ENCODE data around the gene PASK. TPM values are rescaled to one million over a fixed set of nuclear protein-coding genes. Genes with fewer than 3 reads are reported as not detected.

The PASK gene
- total RNA-seq, 2 experiments from 2014 or later, result 26.8 to 84.3 TPM

DNA sequence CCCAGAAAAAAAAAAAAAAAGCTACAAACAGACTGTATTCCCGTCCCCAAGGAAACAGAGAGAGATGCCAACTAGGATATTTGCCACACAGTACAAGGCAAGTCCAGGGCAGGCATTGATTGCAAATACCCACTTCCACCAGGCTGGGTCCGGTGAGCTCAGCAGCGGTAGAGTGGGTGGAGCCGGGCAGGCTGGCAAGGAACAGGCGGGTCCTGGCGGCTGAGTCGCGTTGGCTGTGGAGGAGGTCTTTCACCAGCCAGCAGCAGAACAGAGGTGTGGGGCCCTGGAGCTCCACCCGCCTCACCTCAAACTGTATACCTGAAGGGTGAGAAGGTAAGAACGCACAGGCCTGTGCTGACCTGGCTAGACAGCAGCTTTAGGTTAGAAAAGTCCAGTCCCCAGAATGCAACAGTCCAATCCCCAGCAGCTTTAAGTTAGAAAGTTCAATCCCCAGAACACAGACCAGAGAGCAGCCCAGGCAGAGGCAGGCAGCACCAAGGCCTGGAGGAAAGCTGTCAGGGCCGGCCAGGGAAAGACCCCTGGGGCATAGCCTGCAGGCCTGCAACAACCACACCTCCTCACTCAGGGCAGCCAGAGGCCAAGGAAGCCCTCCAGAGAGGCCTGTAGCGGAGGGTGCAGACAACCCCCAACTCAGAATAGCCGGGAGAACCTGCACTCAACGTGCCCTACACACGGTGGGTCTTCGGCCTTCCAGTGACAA is 25.3 kb downstream of the PASK start:
- CTCF ChIA-PET (ENCODE audit: unreplicated experiment), result no interaction called here
- H3K4me2 ChIP-seq (ENCODE audit: low read length), result no peak overlapping the region

DNA sequence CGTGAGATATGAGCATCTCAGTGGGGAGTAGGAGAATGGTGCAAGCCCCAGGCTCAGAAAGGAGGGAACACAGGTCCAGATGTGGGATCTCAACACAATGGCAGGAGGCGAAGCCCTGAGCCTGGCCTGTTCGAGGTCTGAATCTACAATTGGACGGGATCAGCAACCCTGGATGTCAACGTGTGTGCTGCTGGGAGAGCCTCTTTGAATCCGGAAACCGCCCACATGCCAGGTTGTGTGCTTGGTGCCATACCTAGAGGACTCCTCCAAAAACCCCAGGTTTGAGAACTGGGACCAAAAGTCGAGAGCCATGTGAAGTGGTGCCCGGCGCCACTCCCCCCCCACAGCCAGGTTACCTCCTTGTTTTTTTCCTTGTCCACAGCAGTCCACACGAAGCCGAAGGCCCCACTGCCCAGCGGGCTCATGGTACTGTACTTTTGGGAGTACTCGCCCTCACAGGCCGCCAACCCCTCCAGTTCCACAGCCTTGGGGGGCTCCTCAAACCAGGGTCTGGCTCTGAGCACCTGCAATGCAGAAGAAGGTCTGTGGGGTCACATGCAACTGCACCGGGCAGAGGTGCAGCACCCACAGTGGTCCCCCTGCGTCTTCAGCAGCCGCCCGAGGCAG is 26.8 kb downstream of the PASK start:
- BruUV-seq (replicated peaks), result no TSS peak
- H3K36me3 ChIP-seq (ENCODE audit: insufficient read depth, low read length), result peaks cover 53% of the 10 kb centered on the region
- CTCF ChIA-PET (ENCODE audit: unreplicated experiment), result no interaction called here
- no peak overlapping the region for H2AFZ ChIP-seq (ENCODE audit: low read length)
- H3K9me3 ChIP-seq (ENCODE audit: low read length), result 0 out of 2 replicates have a peak, but pooled peaks cover 3% of the 10 kb centered on the region
- H4K20me1 ChIP-seq (ENCODE audit: insufficient read depth, low read length), result no peaks in the 10 kb centered on the region
- H3K4me2 ChIP-seq (ENCODE audit: low read length), result no peak overlapping the region
- H3K9me2 ChIP-seq (ENCODE audit: insufficient read depth, low read length), result no peaks in the 10 kb centered on the region
- TF ChIP-seq EZH2phosphoT487 (IDR thresholded peaks at IDR 0.05; ENCODE audit: borderline replicate concordance, low read depth, low read length), result no peak
- TF ChIP-seq, protein P1, sequence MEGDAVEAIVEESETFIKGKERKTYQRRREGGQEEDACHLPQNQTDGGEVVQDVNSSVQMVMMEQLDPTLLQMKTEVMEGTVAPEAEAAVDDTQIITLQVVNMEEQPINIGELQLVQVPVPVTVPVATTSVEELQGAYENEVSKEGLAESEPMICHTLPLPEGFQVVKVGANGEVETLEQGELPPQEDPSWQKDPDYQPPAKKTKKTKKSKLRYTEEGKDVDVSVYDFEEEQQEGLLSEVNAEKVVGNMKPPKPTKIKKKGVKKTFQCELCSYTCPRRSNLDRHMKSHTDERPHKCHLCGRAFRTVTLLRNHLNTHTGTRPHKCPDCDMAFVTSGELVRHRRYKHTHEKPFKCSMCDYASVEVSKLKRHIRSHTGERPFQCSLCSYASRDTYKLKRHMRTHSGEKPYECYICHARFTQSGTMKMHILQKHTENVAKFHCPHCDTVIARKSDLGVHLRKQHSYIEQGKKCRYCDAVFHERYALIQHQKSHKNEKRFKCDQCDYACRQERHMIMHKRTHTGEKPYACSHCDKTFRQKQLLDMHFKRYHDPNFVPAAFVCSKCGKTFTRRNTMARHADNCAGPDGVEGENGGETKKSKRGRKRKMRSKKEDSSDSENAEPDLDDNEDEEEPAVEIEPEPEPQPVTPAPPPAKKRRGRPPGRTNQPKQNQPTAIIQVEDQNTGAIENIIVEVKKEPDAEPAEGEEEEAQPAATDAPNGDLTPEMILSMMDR (conservative IDR thresholded peaks at IDR 0.05; ENCODE audit: low read length), result no peak
- no peak overlapping the region for H3K27ac ChIP-seq (ENCODE audit: low read depth, low read length, poor library complexity, severe bottlenecking)
- intact Hi-C loops (cut with micrococcal nuclease; ENCODE audit: unreplicated experiment), result no loop called here
- no peak for DNase-seq (ENCODE audit: low spot score)
- POLR2A ChIA-PET, result interaction anchor here (0.7 to 1.0 kb wide), 2 partner anchors 12 to 115 kb away, joined by 3 to 4 read pairs; no protein-coding TSS in a partner anchor
- H3K79me2 ChIP-seq (ENCODE audit: insufficient read depth, low read depth, low read length), result no peaks in the 10 kb centered on the region
- no peaks in the 10 kb centered on the region for H3K4me1 ChIP-seq (ENCODE audit: insufficient read depth, low read length, poor library complexity, severe bottlenecking)
- H3K4me3 ChIP-seq (ENCODE audit: low read depth, low read length, poor library complexity, severe bottlenecking), result no peak overlapping the region

More for the DNA sequence above, 25.3 kb downstream of the PASK start:
- no peak for DNase-seq (ENCODE audit: low spot score)
- H3K79me2 ChIP-seq (ENCODE audit: insufficient read depth, low read depth, low read length), result no peaks in the 10 kb centered on the region
- no peak overlapping the region for H2AFZ ChIP-seq (ENCODE audit: low read length)
- POLR2A ChIA-PET, result no interaction called here
- H4K20me1 ChIP-seq (ENCODE audit: insufficient read depth, low read length), result no peaks in the 10 kb centered on the region
- no peak for TF ChIP-seq EZH2phosphoT487 (IDR thresholded peaks at IDR 0.05; ENCODE audit: borderline replicate concordance, low read depth, low read length)
- TF ChIP-seq, protein P1 (conservative IDR thresholded peaks at IDR 0.05; ENCODE audit: low read length), result no peak
- intact Hi-C loops (cut with micrococcal nuclease; ENCODE audit: unreplicated experiment), result no loop called here
- no TSS peak for BruUV-seq (replicated peaks)
- H3K4me3 ChIP-seq (ENCODE audit: low read depth, low read length, poor library complexity, severe bottlenecking), result no peak overlapping the region
- no peaks in the 10 kb centered on the region for H3K4me1 ChIP-seq (ENCODE audit: insufficient read depth, low read length, poor library complexity, severe bottlenecking)
- no peak overlapping the region for H3K27ac ChIP-seq (ENCODE audit: low read depth, low read length, poor library complexity, severe bottlenecking)
- H3K36me3 ChIP-seq (ENCODE audit: insufficient read depth, low read length), result peaks cover 53% of the 10 kb centered on the region
- no peaks in the 10 kb centered on the region for H3K9me2 ChIP-seq (ENCODE audit: insufficient read depth, low read length)
- H3K9me3 ChIP-seq (ENCODE audit: low read length), result 0 out of 2 replicates have a peak, but pooled peaks cover 3% of the 10 kb centered on the region

DNA sequence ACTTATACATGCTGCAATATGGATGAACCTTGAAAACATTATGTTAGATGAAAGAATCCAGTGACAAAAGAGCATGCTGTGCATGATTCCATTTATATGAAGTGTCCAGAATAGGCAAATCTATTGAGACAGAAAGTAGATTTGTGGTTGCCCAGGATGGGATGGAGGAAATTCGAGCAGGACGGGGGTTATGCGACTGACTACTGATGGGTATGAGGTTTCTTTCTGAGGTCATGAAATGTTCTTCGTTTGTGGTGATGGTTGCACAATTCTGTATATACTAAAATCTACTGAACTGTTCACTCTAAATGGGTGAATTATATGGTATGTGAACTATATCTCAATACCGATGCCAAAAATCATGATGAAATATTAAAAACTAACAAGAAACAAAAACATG is 28.3 kb downstream of the PASK start:
- H3K4me1 ChIP-seq (ENCODE audit: insufficient read depth, low read length, poor library complexity, severe bottlenecking), result no peaks in the 10 kb centered on the region
- no peak for DNase-seq (ENCODE audit: low spot score)
- no TSS peak for BruUV-seq (replicated peaks)
- no peak overlapping the region for H3K4me3 ChIP-seq (ENCODE audit: low read depth, low read length, poor library complexity, severe bottlenecking)
- intact Hi-C loops (cut with micrococcal nuclease; ENCODE audit: unreplicated experiment), result no loop called here
- H3K79me2 ChIP-seq (ENCODE audit: insufficient read depth, low read depth, low read length), result no peaks in the 10 kb centered on the region
- 0 out of 2 replicates have a peak, but pooled peaks cover 3% of the 10 kb centered on the region for H3K9me3 ChIP-seq (ENCODE audit: low read length)
- no peaks in the 10 kb centered on the region for H4K20me1 ChIP-seq (ENCODE audit: insufficient read depth, low read length)
- ChIA-PET CTCF (ENCODE audit: unreplicated experiment) (no interaction called here), POLR2A (interaction anchor here (0.8 kb wide), 1 partner anchor 7 kb away, joined by 3 read pairs; no protein-coding TSS in a partner anchor)
- TF ChIP-seq, protein P1 (conservative IDR thresholded peaks at IDR 0.05; ENCODE audit: low read length), result no peak
- TF ChIP-seq EZH2phosphoT487 (IDR thresholded peaks at IDR 0.05; ENCODE audit: borderline replicate concordance, low read depth, low read length), result no peak
- no peak overlapping the region for H3K27ac ChIP-seq (ENCODE audit: low read depth, low read length, poor library complexity, severe bottlenecking)
- H3K4me2 ChIP-seq (ENCODE audit: low read length), result no peak overlapping the region
- H2AFZ ChIP-seq (ENCODE audit: low read length), result no peak overlapping the region
- no peaks in the 10 kb centered on the region for H3K9me2 ChIP-seq (ENCODE audit: insufficient read depth, low read length)
- H3K36me3 ChIP-seq (ENCODE audit: insufficient read depth, low read length), result peaks cover 41% of the 10 kb centered on the region
